Right lobe of liver (tissue), 4 donors: ENCODE measurements around the gene SULT1C3.

ENCODE experiments used
- CTCF ChIP-seq, 4 donors: fragments of 200-600 bp in 3 of 4; fragments of 450-650 bp in 1 of 4; IDR thresholded peaks; one replicate each; pipeline versions ENCODE4 v1.5.1 to v1.8.0; 2016 to 2022; ENCODE audit warnings: antibody characterized with exemption in 4 of 4, mild to moderate bottlenecking in 2 of 4
- POLR2A ChIP-seq: fragments of 450-650 bp; IDR thresholded peaks from one replicate; pipeline ENCODE4 v1.6.1; 2017; ENCODE audit warnings: antibody characterized with exemption, mild to moderate bottlenecking
- donor health status: DM: no; HTN: no; CAD: no.
- donor health status: DM: no; HTN: no; CAD: no.
- donor health status: DM: no; HTN: yes; CAD: no.

GRCh38 chr2:108228006-108228405, 11.8 kb upstream of the SULT1C3 start:
- TF ChIP-seq CTCF (IDR thresholded peaks at IDR 0.05) (no peak), POLR2A (no peak)
